ENCODE results near the gene PAGR1.
"Not testable (repeated sequence)": the region's sequence is repeated elsewhere in the genome, so short reads cannot be mapped to it uniquely, and the experiment has no call there.

PAGR1 gene

DNA sequence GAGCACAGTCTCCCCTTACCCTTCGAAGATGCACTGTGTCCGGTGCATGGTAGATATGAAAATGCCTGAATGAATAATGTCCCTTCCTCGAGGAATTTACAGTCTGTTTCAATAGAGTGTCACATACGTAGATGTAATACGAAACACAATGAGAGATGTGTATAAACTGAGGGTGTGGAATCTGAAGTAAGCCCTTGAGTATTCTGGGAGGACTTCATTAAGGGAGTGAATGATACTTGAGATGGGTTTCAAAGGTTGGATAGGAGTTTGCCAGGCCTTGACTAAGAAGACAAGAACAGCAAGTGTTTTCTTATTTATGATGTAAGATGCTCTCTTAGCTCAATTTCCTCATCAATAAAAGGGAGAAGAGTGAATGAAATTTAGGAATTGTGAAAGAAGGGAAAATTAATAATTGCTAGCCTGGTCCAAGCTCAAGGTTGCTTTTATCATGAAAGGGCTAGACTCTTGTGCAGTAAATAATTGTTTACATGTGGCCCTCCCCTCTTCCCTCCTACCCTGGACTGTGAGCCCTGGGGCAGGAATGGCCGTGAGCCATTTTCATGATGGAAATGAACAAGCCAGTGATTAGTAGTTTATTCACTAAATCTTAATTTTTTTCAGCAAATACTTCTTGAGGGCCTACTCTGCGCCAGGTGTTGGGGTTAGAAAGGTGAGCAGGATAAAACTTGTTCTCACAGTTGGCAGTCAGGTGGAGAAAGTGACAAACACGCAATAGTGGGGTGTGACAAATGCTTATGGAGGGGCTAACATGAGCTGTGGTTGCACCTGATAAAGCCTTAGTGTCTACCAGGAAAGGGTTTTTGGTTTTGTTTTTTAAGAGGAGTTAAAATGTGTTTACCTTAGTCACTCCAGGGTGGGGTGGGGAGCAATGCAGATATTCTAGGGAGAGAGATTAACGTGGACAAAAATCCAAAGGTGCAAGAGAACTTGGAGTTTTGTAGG, 23.8 kb upstream of the PAGR1 start:
- in situ Hi-C loops (cut with MboI; ENCODE audit: low sequenced_read_pairs) = no loop called here

DNA sequence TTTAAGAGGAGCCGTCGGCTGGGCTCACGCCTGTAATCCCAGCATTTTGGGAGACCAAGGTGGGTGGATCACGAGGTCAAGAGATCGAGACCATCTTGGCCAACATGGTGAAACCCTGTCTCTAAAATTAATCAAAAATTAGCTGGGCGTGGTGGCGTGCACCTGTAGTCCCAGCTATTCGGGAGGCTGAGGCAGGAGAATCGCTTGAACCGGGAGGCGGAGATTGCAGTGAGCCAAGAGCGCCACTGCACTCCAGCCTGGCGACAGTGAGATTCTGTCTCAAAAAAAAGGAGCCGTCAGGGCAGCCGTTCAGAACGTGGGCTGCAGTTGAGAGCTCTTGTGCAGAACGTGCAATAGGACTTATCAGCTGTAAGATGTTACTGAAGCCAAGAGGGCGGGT, 22.8 kb upstream of the PAGR1 start:
- in situ Hi-C loops (cut with MboI; ENCODE audit: low sequenced_read_pairs) = not testable (repeated sequence)

DNA sequence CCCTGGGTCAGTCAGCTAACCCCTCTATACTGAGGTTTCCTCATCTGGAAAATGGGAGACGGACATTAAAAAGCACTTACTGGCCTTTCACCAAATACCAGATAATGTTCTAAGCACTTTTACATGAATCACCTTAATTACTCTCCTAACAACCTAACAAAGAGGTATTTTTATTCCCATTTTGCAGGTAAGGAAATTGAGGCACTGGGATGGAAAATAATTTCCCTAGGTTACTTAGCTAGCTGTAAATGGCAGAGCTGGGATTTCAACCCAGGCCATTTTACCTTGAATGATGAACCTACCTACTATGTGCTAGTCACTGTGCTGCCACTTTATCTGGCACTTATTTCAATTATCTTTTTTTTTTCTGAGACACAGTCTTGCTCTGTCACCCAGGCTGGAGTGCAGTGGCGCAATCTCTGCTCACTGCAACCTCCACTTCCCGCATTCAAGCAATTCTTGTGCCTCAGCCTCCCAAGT, 21.7 kb upstream of the PAGR1 start:
- in situ Hi-C loops (cut with MboI; ENCODE audit: low sequenced_read_pairs) = no loop called here

DNA sequence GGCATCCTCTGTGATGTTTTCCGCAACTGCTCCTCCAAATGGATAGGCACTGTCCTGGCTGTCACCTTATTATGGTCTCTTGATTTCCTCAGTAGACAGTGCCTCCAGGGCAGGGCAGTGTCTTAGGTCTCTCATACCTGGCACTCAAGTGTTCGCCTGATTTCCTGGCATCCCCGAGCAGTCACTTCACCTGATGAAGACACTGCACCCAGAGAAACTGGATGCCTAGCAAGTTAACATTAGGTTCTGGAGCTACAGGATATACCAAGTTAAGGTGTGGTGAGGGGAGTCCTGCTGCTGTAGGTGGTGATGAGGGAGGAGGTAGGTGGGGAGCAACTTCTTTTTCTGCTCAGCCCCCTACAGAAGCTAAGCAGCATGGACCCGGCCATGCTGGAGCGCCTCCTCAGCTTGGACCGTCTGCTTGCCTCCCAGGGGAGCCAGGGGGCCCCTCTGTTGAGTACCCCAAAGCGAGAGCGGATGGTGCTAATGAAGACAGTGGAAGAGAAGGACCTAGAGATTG, 13.5 kb upstream of the PAGR1 start:
- in situ Hi-C loops (cut with MboI; ENCODE audit: low sequenced_read_pairs) = no loop called here

DNA sequence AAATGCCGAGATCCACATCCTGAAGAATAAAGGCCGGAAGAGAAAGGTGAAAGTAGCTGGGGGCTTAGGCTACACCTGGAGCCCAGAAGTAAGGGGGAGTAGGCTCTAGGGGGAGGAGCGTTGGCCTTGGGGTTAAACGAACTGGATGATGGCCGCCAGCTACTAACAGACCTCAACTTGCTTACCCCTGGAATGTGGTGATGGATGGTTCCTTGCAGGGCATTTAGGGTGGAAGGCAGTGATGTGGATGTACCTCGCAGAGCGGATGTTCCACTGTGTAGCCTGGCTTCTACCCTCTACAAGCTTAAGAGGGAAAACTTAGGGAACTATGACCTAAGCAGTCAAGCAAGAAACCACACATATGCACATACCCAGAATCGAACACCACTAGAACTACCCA, 11.9 kb upstream of the PAGR1 start:
- in situ Hi-C loops (cut with MboI; ENCODE audit: low sequenced_read_pairs) = no loop called here

DNA sequence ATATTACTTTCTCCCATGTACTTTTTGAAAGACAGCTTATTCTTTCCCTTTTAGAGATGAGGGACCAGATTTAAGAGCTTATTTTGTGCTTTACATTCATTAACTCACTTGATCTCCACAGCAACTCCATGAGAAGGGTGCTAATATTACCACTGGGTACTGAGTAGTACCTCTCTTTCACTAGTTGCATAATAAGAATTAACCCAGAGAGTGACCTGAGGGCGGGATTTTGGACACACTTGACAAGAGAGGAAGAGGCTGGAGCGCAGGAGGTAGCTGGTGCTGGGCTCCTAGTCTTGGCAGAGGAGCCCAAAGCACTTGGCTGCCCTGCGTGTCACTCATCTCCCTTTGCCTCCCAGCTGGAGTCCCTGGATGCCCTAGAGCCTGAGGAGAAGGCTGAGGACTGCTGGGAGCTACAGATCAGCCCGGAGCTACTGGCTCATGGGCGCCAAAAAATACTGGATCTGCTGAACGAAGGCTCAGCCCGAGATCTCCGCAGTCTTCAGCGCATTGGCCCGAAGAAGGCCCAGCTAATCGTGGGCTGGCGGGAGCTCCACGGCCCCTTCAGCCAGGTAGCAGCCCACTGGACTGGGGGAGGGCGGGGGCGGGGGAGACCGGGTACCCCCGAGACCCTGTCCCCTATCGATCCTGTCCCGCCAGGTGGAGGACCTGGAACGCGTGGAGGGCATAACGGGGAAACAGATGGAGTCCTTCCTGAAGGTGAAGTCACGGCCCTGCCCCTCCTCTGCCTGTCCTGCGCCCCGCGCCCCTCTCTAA, 11.3 kb upstream of the PAGR1 start:
- in situ Hi-C loops (cut with MboI; ENCODE audit: low sequenced_read_pairs) = no loop called here

DNA sequence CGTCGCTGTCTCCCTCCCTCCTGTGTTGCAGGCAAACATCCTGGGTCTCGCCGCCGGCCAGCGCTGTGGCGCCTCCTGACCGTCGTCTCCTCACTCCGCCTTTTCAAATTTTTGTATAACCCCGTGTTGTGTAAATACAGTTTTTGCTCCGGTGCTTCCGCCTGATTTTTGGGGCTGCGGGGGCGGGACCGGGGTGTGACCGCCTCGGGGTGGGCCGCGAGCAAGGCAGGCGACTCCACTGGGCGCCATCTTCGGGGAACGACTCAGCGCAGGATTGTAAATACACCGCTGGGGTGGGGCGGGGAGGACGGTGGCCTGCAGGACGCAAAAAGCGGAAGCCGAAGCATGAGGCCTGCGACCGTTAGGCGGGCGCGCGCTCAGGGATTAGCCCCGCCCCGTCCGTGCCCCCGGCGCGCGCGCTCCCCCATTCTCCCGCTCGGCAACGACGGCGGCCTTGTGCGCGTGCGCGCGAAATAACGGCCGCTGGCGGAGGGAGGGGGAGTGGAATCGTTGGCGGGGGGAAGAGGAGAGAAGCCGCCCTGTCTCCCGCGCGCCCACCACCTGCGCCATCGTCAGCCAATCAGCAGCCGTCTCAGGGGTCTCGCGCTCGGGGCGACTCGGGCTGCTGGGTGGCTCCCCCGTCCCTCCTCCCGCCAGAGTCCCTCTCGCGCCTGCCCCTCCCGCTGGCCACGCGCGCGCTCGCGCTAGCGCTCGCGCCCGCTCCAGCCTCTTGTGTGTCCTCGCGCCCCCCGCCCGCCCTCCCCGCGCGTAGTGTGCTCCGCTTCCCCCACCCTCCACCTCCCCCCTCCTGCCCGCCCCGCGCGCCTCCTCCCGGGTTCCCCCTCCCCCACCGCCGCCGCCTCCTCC, 10.5 kb upstream of the PAGR1 start:
- in situ Hi-C loops (cut with MboI; ENCODE audit: low sequenced_read_pairs) = no loop called here

DNA sequence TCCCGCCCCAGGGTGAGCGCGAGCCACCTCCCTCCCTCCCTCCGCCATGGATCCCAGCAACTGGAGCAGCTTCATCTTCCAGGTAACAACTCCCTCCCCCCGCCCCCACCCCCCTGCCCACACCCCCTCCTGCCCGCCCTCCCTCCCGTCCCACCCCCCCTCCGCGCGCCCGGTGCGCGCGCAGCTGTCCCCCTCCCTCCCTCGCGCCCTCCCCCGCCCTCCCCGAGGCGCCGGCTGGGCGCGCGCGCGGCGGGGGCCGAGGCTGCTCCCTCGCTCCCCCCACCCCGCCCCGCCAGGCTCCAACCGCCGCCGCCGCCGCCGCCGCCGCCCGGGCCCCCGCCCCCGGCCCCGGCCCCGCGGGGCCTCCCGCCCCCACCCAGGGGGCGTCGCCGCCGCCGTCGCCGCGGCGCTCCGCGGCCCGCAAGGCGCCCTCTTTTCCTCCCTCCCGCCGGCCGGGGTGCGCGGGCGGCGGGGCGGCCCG, 9.8 kb upstream of the PAGR1 start, which contains the start of gene MAZ:
Gene MAZ, plus strand, starts transcription at position 431 of the 481 bp plus-strand sequence. CDS start 173 bp downstream, outside the sequence.
- in situ Hi-C loops (cut with MboI; ENCODE audit: low sequenced_read_pairs) = no loop called here

DNA sequence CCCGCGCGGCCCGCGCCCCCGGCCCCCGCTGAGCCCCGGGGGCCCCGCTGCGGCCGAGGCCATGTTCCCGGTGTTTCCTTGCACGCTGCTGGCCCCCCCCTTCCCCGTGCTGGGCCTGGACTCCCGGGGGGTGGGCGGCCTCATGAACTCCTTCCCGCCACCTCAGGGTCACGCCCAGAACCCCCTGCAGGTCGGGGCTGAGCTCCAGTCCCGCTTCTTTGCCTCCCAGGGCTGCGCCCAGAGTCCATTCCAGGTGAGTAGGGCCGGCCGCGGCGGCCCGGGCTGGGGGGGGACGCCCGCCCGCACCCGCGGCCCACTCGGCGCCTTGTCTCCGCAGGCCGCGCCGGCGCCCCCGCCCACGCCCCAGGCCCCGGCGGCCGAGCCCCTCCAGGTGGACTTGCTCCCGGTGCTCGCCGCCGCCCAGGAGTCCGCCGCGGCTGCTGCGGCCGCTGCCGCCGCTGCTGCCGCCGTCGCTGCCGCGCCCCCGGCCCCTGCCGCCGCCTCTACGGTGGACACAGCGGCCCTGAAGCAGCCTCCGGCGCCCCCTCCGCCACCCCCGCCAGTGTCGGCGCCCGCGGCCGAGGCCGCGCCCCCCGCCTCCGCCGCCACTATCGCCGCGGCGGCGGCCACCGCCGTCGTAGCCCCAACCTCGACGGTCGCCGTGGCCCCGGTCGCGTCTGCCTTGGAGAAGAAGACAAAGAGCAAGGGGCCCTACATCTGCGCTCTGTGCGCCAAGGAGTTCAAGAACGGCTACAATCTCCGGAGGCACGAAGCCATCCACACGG, 9.1 kb upstream of the PAGR1 start:
- in situ Hi-C loops (cut with MboI; ENCODE audit: low sequenced_read_pairs) = no loop called here

DNA sequence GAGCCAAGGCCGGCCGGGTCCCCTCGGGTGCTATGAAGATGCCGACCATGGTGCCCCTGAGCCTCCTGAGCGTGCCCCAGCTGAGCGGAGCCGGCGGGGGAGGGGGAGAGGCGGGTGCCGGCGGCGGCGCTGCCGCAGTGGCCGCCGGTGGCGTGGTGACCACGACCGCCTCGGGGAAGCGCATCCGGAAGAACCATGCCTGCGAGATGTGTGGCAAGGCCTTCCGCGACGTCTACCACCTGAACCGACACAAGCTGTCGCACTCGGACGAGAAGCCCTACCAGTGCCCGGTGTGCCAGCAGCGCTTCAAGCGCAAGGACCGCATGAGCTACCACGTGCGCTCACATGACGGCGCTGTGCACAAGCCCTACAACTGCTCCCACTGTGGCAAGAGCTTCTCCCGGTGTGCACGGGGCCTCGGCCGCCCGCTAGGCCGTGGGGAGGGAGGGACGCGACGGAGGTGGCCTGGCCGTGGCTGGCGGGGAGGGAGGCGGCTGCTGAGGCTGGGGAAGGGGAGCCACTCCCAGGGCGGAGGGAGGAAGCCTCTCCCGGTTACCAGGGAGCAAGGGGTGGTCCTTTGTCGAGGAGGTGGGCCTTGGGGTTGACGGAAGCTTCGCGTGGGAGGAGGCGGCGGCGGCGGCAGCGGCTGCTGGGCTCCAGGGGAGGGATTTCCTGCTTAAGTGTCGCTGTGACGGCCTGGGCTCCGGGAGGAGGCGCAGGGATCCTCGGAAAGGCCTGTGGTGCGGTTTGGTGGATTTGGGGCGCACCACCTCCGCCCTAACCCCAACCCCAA, 8.3 kb upstream of the PAGR1 start:
- in situ Hi-C loops (cut with MboI; ENCODE audit: low sequenced_read_pairs) = no loop called here

DNA sequence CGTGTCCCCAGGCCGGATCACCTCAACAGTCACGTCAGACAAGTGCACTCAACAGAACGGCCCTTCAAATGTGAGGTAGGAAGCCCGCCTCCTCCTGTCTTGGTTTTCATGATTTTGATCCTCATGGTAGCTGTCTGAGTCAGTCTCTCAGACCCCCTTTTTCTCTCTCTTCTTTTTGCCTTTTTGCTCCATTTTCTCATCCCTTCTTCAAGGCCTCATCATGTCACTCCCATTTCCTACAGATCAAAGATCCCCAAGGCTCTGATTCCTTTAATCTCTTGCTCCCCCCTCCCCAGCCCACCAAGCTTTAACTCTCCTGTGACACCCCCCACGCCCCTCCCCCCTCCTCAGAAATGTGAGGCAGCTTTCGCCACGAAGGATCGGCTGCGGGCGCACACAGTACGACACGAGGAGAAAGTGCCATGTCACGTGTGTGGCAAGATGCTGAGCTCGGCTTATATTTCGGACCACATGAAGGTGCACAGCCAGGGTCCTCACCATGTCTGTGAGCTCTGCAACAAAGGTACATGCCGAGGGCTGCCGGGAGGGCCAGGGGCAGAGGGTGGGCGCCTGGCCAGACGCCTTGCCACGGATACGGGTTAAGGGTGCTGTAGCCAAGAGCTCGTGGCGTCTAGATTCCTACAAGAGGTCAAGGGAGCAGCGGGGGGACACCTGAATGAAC, 7.6 kb upstream of the PAGR1 start:
- in situ Hi-C loops (cut with MboI; ENCODE audit: low sequenced_read_pairs) = no loop called here

DNA sequence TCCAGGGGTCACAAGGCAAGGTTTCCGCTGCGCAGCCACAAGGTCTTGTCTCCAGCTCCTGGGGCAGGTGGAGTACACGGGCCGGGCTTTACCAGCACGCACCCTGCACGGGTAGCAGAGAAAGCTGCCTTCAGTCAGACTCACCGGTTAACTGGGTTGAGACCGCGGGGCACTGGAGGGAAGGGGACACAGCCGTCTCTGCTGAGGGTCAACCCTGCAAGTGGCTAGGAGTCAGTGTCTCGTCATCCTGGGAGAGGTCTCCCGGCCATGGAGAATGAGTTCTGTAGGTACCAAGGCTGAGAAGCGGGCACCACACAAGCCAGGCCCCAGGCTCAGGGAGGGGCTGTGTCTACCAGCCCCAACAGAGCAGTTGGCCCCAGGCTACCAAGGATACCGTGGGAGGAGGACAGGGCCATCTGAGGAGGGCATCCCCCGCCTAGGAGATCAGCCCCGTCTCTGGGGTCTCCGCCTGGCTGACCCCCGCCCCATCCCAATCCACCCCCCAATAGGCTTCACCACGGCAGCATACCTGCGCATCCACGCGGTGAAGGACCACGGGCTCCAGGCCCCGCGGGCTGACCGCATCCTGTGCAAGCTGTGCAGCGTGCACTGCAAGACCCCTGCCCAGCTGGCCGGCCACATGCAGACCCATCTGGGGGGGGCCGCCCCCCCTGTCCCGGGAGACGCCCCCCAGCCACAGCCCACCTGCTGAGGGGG, 6.8 kb upstream of the PAGR1 start:
- in situ Hi-C loops (cut with MboI; ENCODE audit: low sequenced_read_pairs) = no loop called here

DNA sequence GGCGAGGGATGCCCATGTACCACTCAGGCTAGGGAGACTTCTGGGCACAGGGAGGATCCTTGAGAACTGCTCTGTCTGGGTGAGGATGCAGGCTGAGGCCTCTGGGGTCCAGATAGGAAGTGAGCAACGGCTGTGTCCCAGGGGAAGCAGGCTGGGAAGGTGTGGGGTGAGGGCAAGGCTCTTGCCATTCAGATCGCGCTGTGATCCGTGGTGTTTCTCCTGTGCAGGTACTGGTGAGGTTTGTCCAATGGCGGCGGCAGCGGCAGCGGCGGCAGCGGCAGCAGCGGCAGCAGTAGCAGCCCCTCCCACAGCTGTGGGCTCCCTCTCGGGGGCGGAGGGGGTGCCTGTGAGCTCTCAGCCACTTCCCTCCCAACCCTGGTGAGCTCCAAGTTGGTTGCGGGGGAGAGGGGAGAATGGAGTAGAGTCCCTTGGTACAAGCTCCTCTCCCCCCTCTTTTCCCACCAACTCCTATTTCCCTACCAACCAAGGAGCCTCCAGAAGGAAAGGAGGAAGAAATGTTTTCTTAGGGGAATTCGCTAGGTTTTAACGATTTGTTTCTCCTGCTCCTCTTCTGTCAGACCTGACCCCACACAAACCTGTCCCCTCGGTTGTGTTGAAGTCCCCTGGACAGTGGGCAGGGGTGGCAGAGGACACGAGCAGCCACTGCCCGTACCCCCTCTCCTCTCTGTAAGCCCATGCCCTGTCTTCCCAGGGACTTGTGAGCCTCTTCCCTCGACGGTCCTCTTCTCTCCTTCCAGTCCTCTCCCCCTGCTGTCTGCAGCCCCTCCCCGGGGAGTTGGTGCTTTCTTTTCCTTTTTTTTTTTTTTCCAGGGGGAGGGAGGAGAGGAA, 5.9 kb upstream of the PAGR1 start:
- in situ Hi-C loops (cut with MboI; ENCODE audit: low sequenced_read_pairs) = no loop called here

DNA sequence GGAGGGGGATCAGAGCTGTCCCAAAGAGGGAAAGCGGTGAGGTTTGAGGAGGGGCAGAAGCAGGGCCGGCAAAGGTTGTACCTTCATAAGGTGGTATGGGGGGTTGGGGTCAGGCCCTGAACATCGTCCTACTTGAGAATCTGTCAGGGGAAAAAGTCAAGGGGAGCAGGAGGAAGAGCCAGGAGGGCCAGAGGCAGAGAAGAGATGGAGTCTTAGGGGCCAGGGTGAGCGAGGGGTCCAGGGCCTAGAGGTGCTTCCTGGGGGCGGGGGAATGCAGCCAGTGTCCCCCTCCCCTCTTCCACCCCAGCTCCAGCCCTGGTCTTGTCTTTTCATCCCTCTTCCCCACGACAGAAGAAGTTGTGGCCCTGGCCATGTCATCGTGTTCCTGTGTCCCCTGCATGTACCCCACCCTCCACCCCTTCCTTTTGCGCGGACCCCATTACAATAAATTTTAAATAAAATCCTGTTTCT, 5.2 kb upstream of the PAGR1 start:
- in situ Hi-C loops (cut with MboI; ENCODE audit: low sequenced_read_pairs) = no loop called here

DNA sequence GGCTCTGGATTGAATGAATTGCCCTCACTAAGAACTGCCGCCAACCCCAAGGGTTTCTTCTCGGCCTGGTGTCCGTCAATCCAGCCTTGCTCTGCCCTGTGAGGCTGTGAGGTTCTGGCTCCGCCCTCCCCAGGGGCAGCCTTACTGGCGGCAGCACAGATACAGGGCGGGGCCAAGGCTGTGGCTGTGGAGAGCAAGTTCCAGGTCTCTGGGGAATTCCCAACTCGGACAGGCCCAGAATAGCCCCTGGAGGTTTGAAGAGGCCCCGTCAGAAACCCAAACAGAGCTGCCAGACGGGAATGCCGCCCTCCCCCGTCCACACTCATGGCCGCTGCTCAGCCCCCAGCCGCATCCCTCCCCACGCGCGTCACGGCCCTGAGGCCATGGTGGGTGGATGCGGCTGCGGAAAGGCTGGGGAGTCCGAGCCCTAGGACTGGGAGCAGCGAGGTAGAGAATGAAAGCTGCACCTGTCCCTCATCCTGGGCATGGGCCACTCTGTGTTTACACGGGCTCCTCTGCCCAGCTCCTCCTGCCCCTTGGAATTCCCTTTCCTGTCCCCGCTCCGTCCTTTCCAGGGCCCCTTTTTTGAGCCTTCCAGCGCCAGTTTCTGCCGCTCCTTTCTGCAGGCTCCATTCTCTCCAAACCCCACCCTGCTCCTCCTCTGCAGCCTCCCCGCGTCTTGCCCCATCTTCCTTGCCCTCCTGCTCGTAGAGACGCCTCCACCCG, 4.6 kb upstream of the PAGR1 start:
- in situ Hi-C loops (cut with MboI; ENCODE audit: low sequenced_read_pairs) = no loop called here

Data from HL-60/S4 treated with retinoic acid at 250 ng/mL for 4 days and 3 days (cell line).